ENCODE results near the gene NCOA1.
"Not testable (repeated sequence)": the region's sequence is repeated elsewhere in the genome, so short reads cannot be mapped to it uniquely, and the experiment has no call there.

NCOA1 gene

DNA sequence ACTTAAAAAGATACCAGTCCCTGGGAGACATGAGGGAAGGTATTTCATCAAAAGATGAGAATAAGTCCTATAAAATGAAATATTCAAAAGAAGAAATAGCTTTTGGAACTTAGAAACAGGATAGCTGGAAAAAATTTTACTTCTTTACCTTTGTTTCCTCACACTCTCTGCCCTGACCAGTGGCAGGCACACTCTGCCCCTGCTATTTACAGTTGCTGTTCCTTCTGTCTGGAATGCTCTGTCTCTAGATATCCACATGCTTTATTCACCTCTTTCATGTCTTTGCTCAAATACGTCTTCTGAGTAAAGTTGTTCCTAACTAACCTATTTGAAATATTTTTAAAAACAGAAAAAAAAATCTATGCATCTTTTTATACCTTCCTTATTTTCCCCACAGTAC lies 176.5 kb downstream of the NCOA1 start:
- Mint-ChIP-seq H3K4me3 (no peak overlapping the region), H3K4me1 (no peaks in the 10 kb centered on the region), H3K27ac (no peak overlapping the region), H3K9me3 (no peaks in the 10 kb centered on the region), H3K36me3 (peaks cover 13% of the 10 kb centered on the region)
- no peak for DNase-seq (ENCODE audit: low spot score in 2 of 2)
- ATAC-seq = no peak

DNA sequence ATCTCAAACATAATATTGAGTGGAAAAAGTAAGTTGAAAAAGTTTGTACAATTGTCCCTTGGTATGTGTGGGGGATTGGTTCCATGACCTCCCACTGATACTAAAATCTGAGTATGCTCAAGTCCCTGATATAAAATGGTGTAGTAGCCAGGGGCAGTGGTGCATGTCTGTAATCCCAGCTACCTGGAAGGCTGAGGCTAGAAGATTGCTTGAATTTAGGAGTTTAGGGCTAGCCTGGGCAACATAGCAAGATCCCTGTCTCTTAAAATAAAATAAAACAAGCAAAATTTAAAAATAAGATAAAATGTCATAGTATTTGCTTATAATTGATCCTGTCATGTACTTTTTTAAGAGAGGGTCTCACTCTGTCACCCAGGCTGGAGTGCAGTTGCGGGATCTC lies 180.2 kb downstream of the NCOA1 start:
- Mint-ChIP-seq H3K9me3 (no peaks in the 10 kb centered on the region), H3K27ac (no peak overlapping the region), H3K4me3 (no peak overlapping the region), H3K4me1 (no peaks in the 10 kb centered on the region), H3K36me3 (peaks cover 13% of the 10 kb centered on the region)
- ATAC-seq = no peak
- DNase-seq (ENCODE audit: low spot score in 2 of 2) = no peak

DNA sequence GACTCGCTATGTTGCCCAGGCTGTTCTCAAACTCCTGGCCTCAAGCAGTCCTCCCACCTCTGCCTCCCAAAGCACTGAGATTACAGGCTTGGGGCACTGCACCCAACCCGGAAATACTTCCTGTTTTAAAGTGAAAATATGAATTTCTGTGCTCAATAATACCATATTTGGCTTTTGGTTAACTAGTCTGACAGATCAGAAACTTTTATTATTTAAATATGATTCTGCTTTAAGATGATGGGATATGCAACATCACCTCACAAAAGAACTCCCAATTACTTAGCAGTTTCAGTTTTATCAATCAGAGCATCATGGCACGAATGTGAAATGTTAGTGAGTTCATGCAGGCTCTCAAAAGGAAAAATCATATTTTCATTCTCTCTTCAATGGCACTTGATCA lies 181.5 kb downstream of the NCOA1 start:
- peaks cover 8% of the 10 kb centered on the region for H3K36me3 Mint-ChIP-seq
- no peaks in the 10 kb centered on the region for H3K9me3 Mint-ChIP-seq
- no peak for DNase-seq (ENCODE audit: low spot score in 2 of 2)
- H3K4me1 Mint-ChIP-seq = no peaks in the 10 kb centered on the region
- H3K4me3 Mint-ChIP-seq = peak overlapping the region; percentile 7
- peak; percentile 58 for ATAC-seq
- H3K27ac Mint-ChIP-seq = peak overlapping the region; percentile 76

DNA sequence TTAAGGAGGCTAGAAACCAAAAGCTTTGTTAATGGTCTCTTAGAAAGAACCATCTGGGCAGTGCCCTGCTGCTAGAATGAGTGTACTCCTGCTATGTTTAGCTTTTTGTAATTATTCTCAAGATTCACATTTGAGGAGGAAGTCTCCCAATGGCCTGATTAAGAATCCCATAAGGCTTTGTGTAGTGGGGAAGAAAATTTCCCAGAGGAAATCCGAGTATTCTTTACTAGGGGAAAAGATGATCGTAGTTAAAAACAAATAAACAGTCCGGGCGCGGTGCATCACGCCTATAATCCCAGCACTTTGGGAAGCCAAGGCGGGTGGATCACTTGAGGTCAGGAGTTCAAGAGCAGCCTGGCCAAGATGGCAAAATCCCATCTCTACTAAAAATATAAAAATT lies 184.3 kb downstream of the NCOA1 start:
- no peak for DNase-seq (ENCODE audit: low spot score in 2 of 2)
- H3K4me1 Mint-ChIP-seq = no peaks in the 10 kb centered on the region
- no peak for ATAC-seq
- H3K27ac Mint-ChIP-seq = no peak overlapping the region
- H3K9me3 Mint-ChIP-seq = no peaks in the 10 kb centered on the region
- peaks cover 28% of the 10 kb centered on the region for H3K36me3 Mint-ChIP-seq
- H3K4me3 Mint-ChIP-seq = no peak overlapping the region

DNA sequence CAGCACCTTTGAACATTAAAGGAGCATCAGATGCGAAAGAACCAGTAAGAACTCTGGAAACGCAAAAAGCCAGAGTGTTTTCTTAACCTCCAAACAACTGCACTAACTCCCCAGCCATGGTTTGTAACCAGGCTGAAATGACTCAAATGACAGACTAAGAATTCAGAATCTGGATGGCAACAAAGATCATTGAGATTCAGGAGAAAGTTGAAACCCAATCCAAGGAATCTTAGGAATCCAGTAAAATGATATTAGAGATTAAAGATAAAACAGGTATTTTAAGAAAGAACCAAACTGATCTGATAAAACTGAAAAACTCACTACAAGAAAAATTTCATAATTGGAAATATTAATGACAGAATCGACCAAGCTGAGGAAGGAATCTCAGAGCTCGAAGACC lies 185.4 kb downstream of the NCOA1 start:
- ATAC-seq = no peak
- Mint-ChIP-seq H3K4me3 (no peak overlapping the region), H3K27ac (no peak overlapping the region), H3K9me3 (no peaks in the 10 kb centered on the region), H3K4me1 (no peaks in the 10 kb centered on the region), H3K36me3 (peaks cover 31% of the 10 kb centered on the region)
- DNase-seq (ENCODE audit: low spot score in 2 of 2) = no peak

DNA sequence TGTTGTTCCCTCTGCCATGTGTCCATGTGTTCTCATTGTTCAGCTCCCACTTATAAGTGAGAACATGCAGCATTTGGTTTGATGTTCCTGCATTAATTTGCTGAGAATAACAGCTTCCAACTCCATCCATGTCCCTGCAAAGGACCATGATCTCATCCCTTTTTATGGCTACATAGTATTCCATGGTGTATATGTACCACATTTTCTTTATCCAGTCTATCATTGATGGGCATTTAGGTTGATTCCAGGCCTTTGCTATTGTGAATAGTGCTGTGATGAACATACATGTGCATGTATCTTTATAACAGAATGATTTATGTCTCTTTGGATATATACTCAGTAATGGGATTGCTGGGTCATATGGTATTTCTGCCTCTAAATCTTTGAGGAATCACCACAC lies 187.0 kb downstream of the NCOA1 start:
- H3K36me3 Mint-ChIP-seq = peaks cover 33% of the 10 kb centered on the region
- H3K9me3 Mint-ChIP-seq; H3K27ac Mint-ChIP-seq; H3K4me1 Mint-ChIP-seq; H3K4me3 Mint-ChIP-seq; ATAC-seq; DNase-seq (ENCODE audit: low spot score in 2 of 2): not testable (repeated sequence)

DNA sequence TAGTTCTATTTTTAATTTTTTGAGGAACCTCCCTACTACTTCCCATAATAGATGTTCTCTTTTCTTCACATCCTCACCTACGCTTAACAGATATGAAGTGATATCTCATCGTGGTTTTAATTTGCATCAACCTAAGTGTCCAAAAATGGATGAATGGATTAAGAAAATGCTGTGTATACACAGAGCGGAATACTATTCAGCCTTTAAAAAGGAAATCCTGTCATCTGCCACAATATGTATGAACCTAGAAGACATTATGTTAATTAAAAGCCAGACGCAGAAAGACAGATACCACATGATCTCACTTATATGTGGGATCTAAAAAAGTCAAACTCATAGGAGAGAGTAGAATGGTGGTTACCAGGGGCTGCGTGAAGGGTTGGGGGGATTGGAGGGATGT lies 189.1 kb downstream of the NCOA1 start:
- ATAC-seq = no peak
- Mint-ChIP-seq H3K4me1 (no peaks in the 10 kb centered on the region), H3K9me3 (no peaks in the 10 kb centered on the region), H3K27ac (no peak overlapping the region), H3K36me3 (peaks cover 45% of the 10 kb centered on the region), H3K4me3 (no peak overlapping the region)
- no peak for DNase-seq (ENCODE audit: low spot score in 2 of 2)

DNA sequence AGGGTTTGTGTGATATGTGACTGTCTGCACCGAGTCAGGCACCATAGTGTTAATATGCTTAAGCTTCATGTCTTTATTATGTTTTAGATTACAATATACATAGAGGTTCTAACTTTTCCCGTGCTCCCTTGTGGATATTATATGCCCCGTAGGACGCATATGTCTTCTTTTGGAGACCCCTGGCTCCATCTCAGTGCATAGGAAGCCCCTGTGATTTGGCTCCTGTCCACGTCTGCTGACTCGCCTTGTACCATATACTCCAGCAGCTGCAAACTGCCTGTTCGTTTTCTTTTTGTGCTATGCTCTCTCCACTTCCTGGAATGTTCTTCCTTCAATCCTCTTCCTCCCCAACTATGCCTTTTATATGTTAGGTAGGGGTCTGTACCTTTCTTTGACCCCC lies 191.2 kb downstream of the NCOA1 start:
- DNase-seq (ENCODE audit: low spot score in 2 of 2) (no peak), ATAC-seq (no peak)
- H3K4me3 Mint-ChIP-seq = no peak overlapping the region
- H3K9me3 Mint-ChIP-seq = no peaks in the 10 kb centered on the region
- H3K4me1 Mint-ChIP-seq = no peaks in the 10 kb centered on the region
- H3K36me3 Mint-ChIP-seq = peaks cover 49% of the 10 kb centered on the region
- H3K27ac Mint-ChIP-seq = no peak overlapping the region

DNA sequence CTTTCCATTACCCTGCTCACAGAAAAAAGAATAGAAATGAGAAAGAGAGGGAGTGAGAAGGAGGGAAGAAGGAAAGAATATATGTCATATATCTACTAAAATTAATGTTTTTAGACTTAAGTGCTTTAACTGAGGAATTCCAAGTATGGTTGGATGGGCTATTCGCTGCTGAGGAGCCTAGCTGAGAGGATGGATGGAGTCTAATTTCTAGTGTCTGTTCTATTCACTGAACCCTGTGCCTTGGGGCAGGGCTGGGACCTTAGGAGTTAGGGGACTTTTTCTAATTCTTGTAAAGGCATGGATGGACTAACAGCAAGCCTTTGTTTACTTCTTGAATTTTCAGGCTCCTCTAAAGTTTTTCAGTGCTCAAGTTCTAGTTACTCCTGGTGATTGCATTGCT lies 192.4 kb downstream of the NCOA1 start:
- H3K36me3 Mint-ChIP-seq = peaks cover 42% of the 10 kb centered on the region
- H3K9me3 Mint-ChIP-seq = no peaks in the 10 kb centered on the region
- no peaks in the 10 kb centered on the region for H3K4me1 Mint-ChIP-seq
- ATAC-seq (no peak), DNase-seq (ENCODE audit: low spot score in 2 of 2) (no peak)
- no peak overlapping the region for H3K27ac Mint-ChIP-seq
- no peak overlapping the region for H3K4me3 Mint-ChIP-seq

DNA sequence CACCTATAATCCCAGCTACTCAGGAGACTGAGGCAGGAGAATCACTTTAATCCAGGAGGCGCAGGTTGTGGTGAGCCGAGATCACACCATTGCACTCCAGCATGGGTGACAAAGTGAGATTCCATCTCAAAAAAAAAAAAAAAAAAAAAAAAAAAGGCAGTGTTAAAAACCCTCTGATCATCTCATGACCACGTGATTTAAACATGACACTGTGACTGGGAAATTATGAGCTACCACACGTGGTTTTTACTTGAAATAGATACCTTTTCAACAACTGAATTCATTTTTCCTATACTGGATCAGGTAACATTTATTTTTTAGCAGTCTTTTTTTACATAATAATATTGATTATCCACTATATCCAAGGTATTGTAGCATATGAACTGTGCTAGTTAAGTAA lies 199.5 kb downstream of the NCOA1 start:
- no peak overlapping the region for H3K27ac Mint-ChIP-seq
- H3K36me3 Mint-ChIP-seq = peaks cover 51% of the 10 kb centered on the region
- DNase-seq (ENCODE audit: low spot score in 2 of 2) = no peak
- ATAC-seq = no peak
- H3K4me1 Mint-ChIP-seq = no peaks in the 10 kb centered on the region
- H3K4me3 Mint-ChIP-seq = no peak overlapping the region
- H3K9me3 Mint-ChIP-seq = no peaks in the 10 kb centered on the region

DNA sequence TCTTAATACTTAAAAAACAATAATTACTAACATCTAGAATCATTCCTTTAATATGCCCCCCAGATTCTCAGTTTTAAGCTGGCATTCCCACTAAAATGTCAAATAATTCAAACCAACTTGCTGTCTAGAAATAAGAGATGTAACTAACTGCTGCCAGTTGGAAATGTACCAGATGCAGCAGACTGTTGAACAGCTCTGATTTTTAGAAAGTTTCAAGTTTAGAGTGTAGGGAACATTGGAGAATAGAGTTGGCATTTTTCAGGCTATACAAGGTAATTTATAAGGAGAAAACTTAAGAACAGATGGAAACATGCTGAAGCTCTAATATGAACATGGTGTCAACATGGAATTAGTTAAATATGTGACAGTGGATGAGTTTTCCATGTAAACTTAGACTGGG lies 200.8 kb downstream of the NCOA1 start:
- H3K4me3 Mint-ChIP-seq = no peak overlapping the region
- peak overlapping the region; percentile 18 for H3K27ac Mint-ChIP-seq
- no peaks in the 10 kb centered on the region for H3K4me1 Mint-ChIP-seq
- H3K36me3 Mint-ChIP-seq = peaks cover 47% of the 10 kb centered on the region
- DNase-seq (ENCODE audit: low spot score in 2 of 2) = no peak
- ATAC-seq = no peak
- H3K9me3 Mint-ChIP-seq = no peaks in the 10 kb centered on the region

DNA sequence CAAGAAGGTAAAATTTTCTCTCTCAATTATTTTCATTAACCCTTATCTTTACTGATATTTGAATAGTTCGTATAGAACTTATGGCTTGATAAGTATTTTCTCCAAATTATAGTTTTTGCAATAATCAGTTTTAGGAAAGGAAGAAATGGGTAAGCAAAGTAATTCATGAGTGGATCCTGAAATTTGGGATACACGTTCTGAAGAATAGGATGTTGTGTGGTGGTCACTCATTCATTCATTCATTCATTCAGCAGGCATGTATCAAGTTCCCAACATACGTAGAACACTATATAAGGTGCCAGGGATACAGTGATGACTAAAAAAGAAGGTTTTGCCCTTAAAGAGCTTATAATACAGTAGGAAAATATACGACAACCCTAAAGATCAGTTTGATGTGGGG lies 206.7 kb downstream of the NCOA1 start:
- ATAC-seq (no peak), DNase-seq (ENCODE audit: low spot score in 2 of 2) (no peak)
- H3K36me3 Mint-ChIP-seq = peaks cover 63% of the 10 kb centered on the region
- no peak overlapping the region for H3K27ac Mint-ChIP-seq
- no peaks in the 10 kb centered on the region for H3K4me1 Mint-ChIP-seq
- no peaks in the 10 kb centered on the region for H3K9me3 Mint-ChIP-seq
- no peak overlapping the region for H3K4me3 Mint-ChIP-seq

DNA sequence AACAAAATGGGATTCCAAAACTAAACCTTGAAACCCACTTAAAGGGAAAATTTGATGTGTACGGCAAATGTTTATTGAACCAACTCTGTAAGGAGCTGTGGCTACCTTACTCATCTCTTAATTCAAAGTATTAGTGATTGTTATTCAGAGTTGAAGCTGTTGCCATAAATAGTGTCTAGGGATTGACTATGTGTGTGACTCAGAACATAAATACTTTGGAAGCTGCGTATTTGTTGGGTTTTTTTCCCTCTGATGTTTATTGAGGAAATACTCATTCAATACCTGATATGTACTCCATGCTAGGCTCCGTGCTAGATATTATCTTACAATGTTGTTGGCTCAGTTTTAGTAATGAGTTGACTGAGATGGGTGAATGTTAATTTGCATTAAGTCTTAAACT lies 211.7 kb downstream of the NCOA1 start:
- DNase-seq (ENCODE audit: low spot score in 2 of 2) (no peak), ATAC-seq (peak; percentile 97)
- H3K9me3 Mint-ChIP-seq = no peaks in the 10 kb centered on the region
- H3K4me1 Mint-ChIP-seq = no peaks in the 10 kb centered on the region
- peaks cover 85% of the 10 kb centered on the region for H3K36me3 Mint-ChIP-seq
- H3K27ac Mint-ChIP-seq = peak overlapping the region; percentile 85
- no peak overlapping the region for H3K4me3 Mint-ChIP-seq

DNA sequence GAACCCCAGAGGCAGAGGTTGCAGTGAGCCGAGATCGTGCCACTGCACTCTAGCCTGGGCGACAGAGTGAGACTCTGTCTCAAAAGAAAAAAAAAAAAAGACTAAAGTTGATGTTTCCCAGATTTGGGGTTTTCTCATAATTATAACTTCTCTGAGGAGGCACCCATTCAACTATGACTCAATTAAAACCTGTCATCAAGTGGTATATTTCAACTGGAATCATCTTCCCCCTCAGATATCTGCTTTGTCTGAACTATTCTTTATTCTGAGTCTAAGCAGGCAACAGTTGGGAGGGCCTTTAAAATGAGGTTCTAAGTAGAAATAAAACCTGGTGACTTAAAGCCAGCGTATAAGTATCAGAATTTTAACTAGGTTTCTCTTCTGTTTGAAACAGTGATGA lies 213.6 kb downstream of the NCOA1 start:
- Mint-ChIP-seq H3K4me3 (no peak overlapping the region), H3K4me1 (peaks cover 6% of the 10 kb centered on the region), H3K27ac (peak overlapping the region; percentile 80), H3K36me3 (peaks cover 81% of the 10 kb centered on the region), H3K9me3 (no peaks in the 10 kb centered on the region)
- ATAC-seq = peak; percentile 37
- no peak for DNase-seq (ENCODE audit: low spot score in 2 of 2)

DNA sequence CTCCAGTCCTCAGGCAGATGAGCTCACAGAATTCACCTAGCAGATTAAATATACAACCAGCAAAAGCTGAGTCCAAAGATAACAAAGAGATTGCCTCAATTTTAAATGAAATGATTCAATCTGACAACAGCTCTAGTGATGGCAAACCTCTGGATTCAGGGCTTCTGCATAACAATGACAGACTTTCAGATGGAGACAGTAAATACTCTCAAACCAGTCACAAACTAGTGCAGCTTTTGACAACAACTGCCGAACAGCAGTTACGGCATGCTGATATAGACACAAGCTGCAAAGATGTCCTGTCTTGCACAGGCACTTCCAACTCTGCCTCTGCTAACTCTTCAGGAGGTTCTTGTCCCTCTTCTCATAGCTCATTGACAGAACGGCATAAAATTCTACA lies 216.1 kb downstream of the NCOA1 start:
- no peak overlapping the region for H3K4me3 Mint-ChIP-seq
- ATAC-seq (no peak), DNase-seq (ENCODE audit: low spot score in 2 of 2) (no peak)
- no peaks in the 10 kb centered on the region for H3K9me3 Mint-ChIP-seq
- H3K36me3 Mint-ChIP-seq = peaks cover 80% of the 10 kb centered on the region
- H3K4me1 Mint-ChIP-seq = peaks cover 6% of the 10 kb centered on the region
- peak overlapping the region; percentile 67 for H3K27ac Mint-ChIP-seq

DNA sequence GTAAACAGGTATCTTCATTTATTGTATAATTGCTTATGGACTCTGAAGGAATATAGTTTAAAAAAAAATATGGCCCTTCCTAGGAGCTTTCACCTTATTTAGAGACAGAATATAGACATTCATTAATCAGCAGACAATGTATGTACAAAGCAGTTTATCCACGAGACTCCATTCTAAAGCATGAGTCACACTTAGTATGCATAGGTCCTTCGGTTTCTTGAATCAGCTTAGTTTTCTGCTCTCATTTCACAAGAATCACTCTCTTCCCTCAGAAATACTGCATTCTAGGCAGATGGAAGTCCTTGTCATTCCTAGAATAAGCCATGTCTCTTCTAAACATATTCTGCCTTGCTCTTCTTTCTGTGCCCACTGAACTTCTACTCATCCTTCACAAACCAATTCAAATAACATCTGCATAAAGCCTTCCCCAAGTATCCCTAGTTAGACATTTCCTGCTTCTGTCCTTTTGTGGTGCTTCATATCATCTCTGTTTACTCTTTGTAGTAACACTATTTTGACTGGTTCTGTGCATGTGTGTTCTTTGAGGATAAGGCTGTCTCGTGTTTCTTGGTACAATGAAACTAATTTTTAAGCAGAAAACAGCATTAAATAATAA lies 217.6 kb downstream of the NCOA1 start:
- peak overlapping the region; percentile 2 for H3K27ac Mint-ChIP-seq
- peaks cover 6% of the 10 kb centered on the region for H3K4me1 Mint-ChIP-seq
- no peaks in the 10 kb centered on the region for H3K9me3 Mint-ChIP-seq
- ATAC-seq (peak; percentile 59), DNase-seq (ENCODE audit: low spot score in 2 of 2) (no peak)
- H3K36me3 Mint-ChIP-seq = peaks cover 85% of the 10 kb centered on the region
- H3K4me3 Mint-ChIP-seq = no peak overlapping the region

DNA sequence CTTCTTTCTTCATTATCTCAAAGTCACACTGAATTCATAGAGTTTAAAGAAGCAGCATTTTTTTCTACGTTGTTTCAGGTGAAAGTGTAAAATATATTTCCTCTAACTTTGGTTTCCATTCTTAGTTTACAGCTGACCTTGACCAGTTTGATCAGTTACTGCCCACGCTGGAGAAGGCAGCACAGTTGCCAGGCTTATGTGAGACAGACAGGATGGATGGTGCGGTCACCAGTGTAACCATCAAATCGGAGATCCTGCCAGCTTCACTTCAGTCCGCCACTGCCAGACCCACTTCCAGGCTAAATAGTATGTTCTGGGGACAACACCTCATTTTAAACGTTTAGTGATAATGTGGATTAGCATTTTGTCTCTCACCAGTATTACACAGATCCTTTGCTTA lies 219.8 kb downstream of the NCOA1 start:
- Mint-ChIP-seq H3K9me3 (no peaks in the 10 kb centered on the region), H3K27ac (no peak overlapping the region), H3K36me3 (peaks cover 90% of the 10 kb centered on the region), H3K4me1 (peaks cover 6% of the 10 kb centered on the region), H3K4me3 (no peak overlapping the region)
- DNase-seq (ENCODE audit: low spot score in 2 of 2) (no peak), ATAC-seq (no peak)

Data from stimulated activated effector memory CD8-positive, alpha-beta T cell treated with anti-CD3 and anti-CD28 coated beads, Interleukin-12 subunit alpha, Interleukin-12 subunit beta, amount 100 ng/mL, for 72 hours (primary cell).